Measurements from ENCODE around the gene ZNF521. TPM values are rescaled to one million over a fixed set of nuclear protein-coding genes. Genes with fewer than 3 reads are reported as not detected.

Gene ZNF521
- total RNA-seq, 1 donor from 2014 or later, result 58.7 TPM

GRCh38 chr18:25113566-25113965, 238.4 kb downstream of the ZNF521 start:
- peaks cover 32% of the 10 kb centered on the region for H3K4me1 Mint-ChIP-seq (ENCODE audit: low read depth, unreplicated experiment)
- H3K27me3 Mint-ChIP-seq (ENCODE audit: unreplicated experiment), result peaks cover 3% of the 10 kb centered on the region
- peaks cover 4% of the 10 kb centered on the region for H3K9me3 Mint-ChIP-seq (ENCODE audit: unreplicated experiment)
- peak overlapping the region; percentile 51 for H3K4me3 Mint-ChIP-seq (ENCODE audit: unreplicated experiment)
- no peak for DNase-seq
- H3K27ac Mint-ChIP-seq (ENCODE audit: unreplicated experiment), result peak overlapping the region; percentile 83
- no peak for TF ChIP-seq CTCF (IDR thresholded peaks at IDR 0.05; ENCODE audit: partially characterized antibody, unreplicated experiment)
- peaks cover 7% of the 10 kb centered on the region for H3K36me3 Mint-ChIP-seq (ENCODE audit: unreplicated experiment)

- peaks cover 4% of the 10 kb centered on the region for H3K9me3 Mint-ChIP-seq (ENCODE audit: unreplicated experiment)
- peak; percentile 41 for DNase-seq
- H3K4me3 Mint-ChIP-seq (ENCODE audit: unreplicated experiment), result peak overlapping the region; percentile 14
- no peak for TF ChIP-seq CTCF (IDR thresholded peaks at IDR 0.05; ENCODE audit: partially characterized antibody, unreplicated experiment)
- peaks cover 3% of the 10 kb centered on the region for H3K27me3 Mint-ChIP-seq (ENCODE audit: unreplicated experiment)
- peaks cover 7% of the 10 kb centered on the region for H3K36me3 Mint-ChIP-seq (ENCODE audit: unreplicated experiment)
- peaks cover 32% of the 10 kb centered on the region for H3K4me1 Mint-ChIP-seq (ENCODE audit: low read depth, unreplicated experiment)
- peak overlapping the region; percentile 83 for H3K27ac Mint-ChIP-seq (ENCODE audit: unreplicated experiment)
Observed at GRCh38 chr18:25112821-25113434, 239.0 kb downstream of the ZNF521 start.

GRCh38 chr18:25111377-25112288, 240.3 kb downstream of the ZNF521 start:
- no peak for TF ChIP-seq CTCF (IDR thresholded peaks at IDR 0.05; ENCODE audit: partially characterized antibody, unreplicated experiment)
- Mint-ChIP-seq H3K27me3 (ENCODE audit: unreplicated experiment) (peaks cover 3% of the 10 kb centered on the region), H3K36me3 (ENCODE audit: unreplicated experiment) (peaks cover 7% of the 10 kb centered on the region), H3K4me1 (ENCODE audit: low read depth, unreplicated experiment) (peaks cover 35% of the 10 kb centered on the region), H3K9me3 (ENCODE audit: unreplicated experiment) (peaks cover 2% of the 10 kb centered on the region), H3K4me3 (ENCODE audit: unreplicated experiment) (no peak overlapping the region), H3K27ac (ENCODE audit: unreplicated experiment) (peak overlapping the region; percentile 76)
- peak; percentile 18 for DNase-seq

GRCh38 chr18:25109484-25109883, 242.5 kb downstream of the ZNF521 start:
- Mint-ChIP-seq H3K36me3 (ENCODE audit: unreplicated experiment) (peaks cover 7% of the 10 kb centered on the region), H3K27me3 (ENCODE audit: unreplicated experiment) (peaks cover 3% of the 10 kb centered on the region), H3K4me3 (ENCODE audit: unreplicated experiment) (no peak overlapping the region), H3K4me1 (ENCODE audit: low read depth, unreplicated experiment) (peaks cover 33% of the 10 kb centered on the region), H3K27ac (ENCODE audit: unreplicated experiment) (no peak overlapping the region), H3K9me3 (ENCODE audit: unreplicated experiment) (peaks cover 2% of the 10 kb centered on the region)
- no peak for TF ChIP-seq CTCF (IDR thresholded peaks at IDR 0.05; ENCODE audit: partially characterized antibody, unreplicated experiment)
- DNase-seq, result no peak
